Testis (tissue), 2 donors: ENCODE data around the gene OTUB1.

Experiments
- POLR2A ChIP-seq: fragments of 450-650 bp; IDR thresholded peaks from one replicate; pipeline ENCODE4 v1.6.1; 2017; ENCODE audit warnings: antibody characterized with exemption, mild to moderate bottlenecking, moderate library complexity
- TF ChIP-seq, protein P1 (sequence below), 3 experiments: fragments of 450-650 bp in 2 of 3; fragments of 200-600 bp in 1 of 3; sonication (generic) in 1 of 3; IDR thresholded peaks; one replicate each; pipeline ENCODE4 v1.5.1; 2016 to 2019; ENCODE audit warnings: antibody characterized with exemption in 3 of 3, mild to moderate bottlenecking in 2 of 3, moderate library complexity in 1 of 3

DNA sequence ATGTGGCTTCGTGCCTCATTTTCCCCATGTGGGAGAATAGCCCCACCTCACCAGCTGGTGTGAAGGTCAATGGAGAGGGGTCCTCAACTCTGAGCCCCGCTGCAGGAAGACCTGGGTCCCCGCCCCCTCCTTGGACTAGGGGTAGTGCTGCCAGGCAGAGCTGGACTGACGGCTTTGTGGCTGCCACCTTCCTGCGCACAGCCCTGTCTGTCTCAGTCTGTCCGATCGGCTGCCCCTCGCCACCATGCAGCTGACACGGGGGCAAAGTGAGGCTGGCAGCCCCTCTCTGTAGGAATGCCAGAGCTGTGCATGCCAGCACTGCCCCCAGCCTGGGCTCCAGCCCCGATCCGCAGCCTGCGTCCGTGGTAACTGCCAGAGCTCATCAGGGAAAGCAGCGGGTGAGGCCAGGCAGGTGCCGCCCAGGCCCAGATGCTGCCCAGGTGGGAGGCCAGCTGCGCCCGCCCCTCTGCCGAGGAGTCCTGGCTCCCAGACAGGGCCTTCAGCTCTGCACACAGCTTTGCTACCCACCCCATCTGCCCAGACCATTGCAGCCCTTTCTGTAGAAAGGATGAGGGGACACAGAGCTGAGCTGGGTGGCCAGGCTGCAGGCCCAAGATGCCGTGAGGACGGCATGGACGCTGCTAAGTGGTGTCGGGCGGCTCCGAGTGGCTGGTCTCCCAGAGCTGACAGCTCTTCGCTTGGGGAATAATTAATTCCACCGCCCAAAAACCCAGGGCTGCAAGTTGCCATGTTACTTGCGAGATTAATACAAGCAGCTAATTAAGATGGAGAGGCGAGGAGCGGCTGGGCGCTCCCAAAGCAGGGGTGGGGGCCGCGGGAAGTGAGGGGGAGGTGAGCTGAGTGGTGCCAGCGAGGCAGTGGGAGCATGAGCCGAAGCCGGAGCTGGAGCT, 30.0 kb downstream of the OTUB1 start:
- TF ChIP-seq, protein P1, sequence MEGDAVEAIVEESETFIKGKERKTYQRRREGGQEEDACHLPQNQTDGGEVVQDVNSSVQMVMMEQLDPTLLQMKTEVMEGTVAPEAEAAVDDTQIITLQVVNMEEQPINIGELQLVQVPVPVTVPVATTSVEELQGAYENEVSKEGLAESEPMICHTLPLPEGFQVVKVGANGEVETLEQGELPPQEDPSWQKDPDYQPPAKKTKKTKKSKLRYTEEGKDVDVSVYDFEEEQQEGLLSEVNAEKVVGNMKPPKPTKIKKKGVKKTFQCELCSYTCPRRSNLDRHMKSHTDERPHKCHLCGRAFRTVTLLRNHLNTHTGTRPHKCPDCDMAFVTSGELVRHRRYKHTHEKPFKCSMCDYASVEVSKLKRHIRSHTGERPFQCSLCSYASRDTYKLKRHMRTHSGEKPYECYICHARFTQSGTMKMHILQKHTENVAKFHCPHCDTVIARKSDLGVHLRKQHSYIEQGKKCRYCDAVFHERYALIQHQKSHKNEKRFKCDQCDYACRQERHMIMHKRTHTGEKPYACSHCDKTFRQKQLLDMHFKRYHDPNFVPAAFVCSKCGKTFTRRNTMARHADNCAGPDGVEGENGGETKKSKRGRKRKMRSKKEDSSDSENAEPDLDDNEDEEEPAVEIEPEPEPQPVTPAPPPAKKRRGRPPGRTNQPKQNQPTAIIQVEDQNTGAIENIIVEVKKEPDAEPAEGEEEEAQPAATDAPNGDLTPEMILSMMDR (IDR thresholded peaks at IDR 0.05): no peak
- TF ChIP-seq POLR2A: no peak
